Cortex of kidney (tissue), 1 donor: Measurements from ENCODE around the gene IRF9.

Experiments used
- DNase-seq: peaks from one replicate; lab custom pipeline; 2025; lab: John Stamatoyannopoulos, UW

The IRF9 gene, protein sequence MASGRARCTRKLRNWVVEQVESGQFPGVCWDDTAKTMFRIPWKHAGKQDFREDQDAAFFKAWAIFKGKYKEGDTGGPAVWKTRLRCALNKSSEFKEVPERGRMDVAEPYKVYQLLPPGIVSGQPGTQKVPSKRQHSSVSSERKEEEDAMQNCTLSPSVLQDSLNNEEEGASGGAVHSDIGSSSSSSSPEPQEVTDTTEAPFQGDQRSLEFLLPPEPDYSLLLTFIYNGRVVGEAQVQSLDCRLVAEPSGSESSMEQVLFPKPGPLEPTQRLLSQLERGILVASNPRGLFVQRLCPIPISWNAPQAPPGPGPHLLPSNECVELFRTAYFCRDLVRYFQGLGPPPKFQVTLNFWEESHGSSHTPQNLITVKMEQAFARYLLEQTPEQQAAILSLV

DNA sequence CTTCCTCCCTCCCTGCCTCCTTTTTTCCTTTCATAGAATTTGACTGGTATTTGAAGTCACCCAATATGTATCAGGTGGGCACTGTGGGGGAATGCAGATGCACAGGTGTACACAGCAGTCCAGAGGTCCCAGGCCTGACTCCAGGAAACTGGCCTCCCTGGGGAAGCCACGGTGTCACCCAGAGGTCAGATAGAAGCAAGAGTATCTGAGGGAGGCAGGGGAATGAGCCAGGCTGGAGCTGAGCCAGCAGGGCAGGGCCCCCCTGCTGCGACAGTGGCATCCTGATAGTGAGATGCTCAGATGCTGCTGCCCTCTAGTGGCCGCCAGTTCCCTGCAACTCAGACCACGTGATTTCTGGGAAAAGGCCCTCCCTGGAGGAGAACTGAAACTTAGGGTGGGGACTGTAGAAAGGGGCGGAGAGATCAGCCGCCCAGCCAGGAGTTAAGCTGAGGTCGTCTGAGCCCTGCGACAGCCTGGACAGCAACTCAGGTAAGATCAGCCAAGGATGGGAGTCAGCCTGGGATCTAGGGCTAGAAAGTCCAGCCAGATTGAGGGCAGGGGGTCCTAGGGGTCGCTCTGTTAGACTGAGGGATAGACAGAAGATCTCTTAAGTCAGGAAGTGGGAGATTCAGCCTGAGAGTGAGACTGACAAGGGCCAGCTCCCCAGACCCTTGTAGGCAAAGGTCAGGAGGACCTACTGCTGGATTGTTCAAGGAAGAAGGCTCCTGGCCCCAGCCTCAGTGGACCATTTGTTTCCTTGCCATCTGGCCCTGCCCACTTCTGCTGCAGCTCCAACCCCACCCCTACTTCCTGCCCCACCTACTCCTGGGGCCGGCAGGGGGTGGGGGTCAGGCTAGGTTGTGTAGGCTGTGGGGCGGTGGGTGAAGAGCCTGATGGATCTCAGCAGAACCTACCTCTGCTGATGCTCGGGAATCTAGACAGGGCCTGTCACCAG, at the start of gene IRF9:
Gene IRF9, plus strand, starts transcription at position 416 of the 955 bp plus-strand sequence. CDS start 880 bp downstream, outside the sequence.
- DNase-seq = peak; percentile 58

DNA sequence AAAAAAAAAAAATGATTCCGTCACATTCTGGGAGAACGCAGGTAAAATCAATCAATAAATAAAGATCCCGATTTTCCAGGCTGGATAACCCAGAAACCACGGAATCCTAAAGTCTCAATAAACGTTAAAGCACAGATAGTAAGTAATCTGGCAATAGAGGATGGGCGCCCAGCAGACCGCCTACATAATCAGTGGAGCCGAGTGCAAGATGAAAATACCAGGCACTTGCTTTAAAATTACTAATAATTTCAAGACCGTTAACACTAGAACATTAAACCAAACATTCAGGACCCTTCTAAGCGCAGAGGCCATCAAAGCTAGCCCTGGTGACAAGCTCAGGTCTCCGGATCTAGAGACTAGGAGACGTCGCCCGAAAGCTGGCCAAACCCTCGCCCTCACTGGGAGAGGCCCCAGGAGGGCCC, 47.7 kb upstream of the IRF9 start:
- DNase-seq = no peak

DNA sequence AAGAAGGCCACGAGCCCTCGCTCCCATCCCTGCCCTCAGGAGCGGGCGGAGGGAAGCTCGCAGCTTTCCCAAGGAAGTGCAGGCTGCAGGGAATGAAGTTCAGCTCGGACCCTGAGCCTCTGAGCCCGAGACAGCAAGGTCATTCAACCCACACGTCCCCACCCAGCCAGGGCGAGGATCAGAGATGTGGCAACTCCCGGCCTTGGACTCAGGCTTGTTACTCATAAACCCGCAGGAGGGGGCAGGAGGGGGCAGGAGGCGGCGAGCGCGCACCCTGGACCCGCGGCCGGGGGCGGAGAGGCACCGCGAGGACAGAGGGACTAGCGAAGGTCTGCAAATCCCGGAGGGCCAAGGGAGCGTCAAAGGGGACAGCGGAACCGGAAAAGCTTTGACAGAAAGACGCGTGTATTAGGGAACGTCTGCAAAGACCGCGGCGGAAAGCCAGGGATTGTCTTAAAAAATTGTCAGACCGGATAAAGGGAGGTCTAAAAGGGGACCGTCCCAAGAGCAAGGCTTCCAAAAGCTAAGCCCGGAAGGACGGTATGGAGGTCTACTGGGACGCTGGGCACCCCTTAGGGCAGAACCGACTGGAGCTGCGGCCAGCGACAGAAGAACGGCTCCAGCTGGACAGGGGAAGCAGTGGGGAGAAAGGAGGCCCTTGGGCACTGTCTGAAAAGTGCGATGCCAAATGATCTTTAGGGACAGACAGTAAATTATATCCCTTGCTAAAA, 47.1 kb upstream of the IRF9 start:
- DNase-seq = peak; percentile 65

DNA sequence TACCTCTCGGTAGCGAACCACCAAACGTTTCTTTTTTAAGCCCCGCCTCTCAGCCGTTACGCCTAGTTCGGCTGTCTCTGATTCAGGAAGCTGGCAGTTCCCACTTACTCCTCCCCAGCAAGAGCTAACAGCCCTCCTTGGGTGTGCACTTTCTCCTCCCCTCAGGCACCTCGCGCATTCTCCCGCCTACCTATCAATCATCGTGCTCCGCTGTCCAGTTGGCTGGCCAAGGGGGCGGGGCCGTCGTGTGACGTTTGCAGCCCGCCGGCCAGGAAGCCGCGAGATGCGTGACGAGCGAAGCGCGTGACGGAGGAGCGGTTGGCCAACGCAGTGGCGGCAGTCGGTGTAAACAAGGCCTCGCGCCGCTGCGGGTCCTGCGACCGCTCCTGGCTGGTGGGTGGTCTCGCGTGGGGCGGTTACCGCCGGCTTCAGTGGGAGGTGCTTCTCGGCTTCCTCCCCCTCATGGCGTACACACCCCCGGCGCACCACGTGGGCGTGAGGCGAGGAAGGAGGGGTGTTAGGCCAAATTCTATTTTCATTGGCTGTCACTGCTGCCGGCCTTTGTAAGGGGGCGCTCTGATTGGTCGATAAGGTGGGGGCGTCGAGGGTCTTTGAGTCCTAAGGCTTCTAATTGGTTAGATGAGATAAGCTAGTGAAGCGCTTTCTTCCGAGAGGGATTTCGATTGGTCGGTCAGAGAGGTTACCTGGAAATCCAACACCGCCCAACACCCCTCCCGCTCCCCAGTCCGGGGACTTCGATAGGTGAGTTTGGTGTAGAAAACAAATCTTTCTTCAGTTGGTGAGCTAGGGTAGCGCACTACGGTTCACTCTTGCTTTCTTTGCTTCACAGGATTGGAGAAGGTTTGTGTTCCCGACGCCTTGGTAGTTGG, 46.3 kb upstream of the IRF9 start, which contains the start of the genes DCAF11 and NRL:
Gene DCAF11, plus strand, starts transcription at position 246 of the 890 bp plus-strand sequence. CDS start 818 bp downstream, outside the sequence.
Gene NRL, minus strand, starts transcription at position 418 of the 890 bp plus-strand sequence. CDS start 32,101 bp downstream, outside the sequence.
- DNase-seq = no peak

DNA sequence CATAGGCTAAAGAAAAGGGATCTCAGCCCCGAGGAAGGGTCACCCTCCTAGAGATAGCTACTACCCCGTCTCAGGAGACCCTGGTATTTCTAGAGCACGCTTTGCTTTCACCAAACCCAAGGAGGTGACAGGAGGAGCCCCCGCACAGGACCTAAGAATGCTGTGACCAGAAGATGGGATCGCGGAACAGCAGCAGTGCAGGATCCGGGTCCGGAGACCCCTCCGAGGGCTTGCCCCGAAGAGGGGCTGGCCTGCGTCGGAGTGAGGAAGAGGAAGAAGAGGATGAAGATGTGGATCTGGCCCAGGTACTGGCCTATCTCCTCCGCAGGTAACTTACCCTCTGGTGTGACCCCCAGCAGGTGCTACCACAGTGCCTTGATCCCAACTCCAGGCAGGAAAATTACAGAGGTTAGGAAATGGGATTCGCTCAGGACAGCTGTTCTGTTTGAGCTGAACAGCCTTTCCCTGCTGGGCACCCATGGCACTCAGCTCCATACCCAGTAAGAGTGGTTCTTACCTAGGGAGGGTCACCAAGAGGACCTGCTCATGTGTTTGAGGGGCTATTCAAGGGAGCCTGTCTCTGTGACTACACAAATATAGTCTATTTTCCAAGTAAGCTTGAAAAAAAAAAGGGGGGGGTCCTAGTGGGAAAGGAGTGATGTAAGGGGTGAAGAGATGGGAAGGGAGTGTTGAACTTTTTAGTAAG, 45.5 kb upstream of the IRF9 start:
- no peak for DNase-seq

DNA sequence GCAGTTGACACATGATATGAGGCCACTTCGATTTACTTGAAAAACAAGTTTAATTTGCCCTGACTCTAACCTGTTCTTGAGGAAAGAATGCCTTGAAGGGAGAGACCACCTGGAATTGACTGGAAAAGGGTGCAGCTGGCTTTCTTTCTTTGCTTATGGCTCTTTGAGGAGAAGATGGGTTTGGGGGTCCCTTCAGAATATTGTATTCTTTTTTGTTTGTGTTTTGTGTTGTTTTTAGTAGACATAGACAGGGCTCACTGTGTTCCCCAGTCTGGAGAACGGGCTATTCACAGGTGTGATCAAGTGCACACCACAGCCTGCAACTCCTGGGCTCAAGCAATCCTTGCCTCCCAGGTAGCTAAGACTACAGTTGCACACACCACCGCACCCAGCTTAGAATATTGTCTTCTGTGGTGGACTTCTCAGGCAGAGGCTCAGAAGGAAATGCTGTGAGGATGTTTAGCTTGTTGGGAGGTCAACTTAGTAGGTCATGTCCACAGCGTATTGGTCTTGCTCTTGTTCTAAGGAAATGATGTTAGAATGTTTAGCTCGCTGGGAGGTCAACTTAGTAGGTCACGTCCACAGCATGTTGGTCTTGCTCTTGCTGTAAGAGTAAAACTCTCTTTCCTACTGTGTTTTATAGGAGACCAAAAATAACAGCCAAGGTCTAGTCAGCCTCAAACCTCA, 44.8 kb upstream of the IRF9 start:
- no peak for DNase-seq

DNA sequence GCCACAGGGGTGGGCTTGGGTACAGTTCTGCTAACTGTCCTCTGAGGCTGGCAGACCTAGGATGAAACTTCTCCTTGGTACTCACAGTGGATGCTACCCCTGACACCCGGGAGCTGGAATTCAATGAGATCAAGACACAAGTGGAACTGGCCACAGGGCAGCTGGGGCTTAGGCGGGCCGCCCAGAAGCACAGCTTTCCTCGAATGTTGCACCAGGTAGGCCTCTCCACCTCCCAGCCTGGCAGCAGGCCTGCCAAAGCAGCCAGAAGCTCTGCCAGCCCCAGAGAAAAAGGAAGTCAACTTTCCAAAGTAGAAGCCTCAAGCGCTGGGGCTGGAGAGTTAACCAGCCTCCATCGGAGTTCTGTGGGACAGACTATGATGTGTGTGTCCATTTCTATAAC, 43.9 kb upstream of the IRF9 start:
- DNase-seq = no peak

DNA sequence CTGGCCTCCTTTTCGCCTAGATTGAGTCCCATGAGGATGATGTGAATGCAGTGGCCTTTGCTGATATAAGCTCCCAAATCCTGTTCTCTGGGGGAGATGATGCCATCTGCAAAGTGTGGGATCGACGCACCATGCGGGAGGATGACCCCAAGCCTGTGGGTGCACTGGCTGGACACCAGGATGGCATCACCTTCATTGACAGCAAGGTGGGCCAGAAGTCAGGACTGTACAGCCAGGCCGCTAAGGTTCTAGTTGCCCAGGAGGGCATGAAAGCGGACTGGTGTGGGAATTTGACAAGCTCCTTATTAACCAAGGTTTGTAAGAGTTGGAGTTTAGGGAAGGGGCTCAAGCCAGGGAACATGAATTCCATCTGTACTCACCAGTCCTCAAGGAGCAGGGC, 41.4 kb upstream of the IRF9 start:
- no peak for DNase-seq

DNA sequence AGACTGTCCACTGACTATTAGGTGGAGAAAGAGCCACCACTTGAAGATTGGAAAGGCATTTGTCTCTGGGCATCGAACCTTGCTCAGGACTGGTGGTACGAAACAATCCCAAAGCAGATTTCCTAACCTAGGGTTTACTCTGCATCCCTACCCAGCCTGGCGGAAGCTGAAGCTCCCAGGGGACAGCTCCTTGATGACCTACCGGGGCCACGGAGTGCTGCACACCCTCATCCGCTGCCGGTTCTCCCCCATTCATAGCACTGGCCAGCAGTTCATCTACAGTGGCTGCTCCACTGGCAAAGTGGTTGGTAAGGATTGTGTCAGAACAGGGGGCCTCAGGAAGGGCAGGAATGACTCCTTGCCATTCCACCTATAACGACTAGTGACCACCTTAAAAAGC, 39.9 kb upstream of the IRF9 start:
- DNase-seq = no peak

DNA sequence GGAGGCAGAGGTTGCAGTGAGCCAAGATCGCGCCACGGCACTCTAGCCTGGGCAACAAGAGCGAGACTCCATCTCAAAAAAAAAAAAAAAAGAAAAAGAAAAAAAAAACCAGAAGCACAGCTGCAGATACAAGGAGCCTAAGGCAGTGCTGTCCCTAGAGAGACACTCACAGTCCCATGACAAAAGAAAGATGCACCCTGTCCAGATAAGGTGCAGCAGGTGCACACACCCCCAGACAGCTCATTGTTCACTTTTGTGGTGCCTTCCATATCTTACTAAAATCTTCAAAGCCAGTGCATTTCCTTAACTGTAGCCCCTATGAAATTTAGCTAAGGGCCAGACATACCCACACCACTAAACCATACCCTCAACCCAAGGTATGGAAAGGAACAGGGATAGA, 38.6 kb upstream of the IRF9 start:
- no peak for DNase-seq

DNA sequence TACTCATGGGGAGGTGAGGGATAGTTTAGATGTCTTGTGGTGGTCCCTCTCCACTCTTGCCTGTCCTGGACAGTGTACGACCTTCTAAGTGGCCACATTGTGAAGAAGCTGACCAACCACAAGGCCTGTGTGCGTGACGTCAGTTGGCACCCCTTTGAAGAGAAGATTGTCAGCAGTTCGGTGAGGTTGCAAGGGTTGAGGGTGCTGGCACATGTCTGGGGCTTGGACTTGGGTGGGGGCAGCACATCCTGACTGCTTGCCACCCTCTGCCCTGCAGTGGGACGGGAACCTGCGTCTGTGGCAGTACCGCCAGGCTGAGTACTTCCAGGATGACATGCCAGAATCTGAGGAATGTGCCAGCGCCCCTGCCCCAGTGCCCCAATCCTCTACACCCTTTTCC, 38.2 kb upstream of the IRF9 start:
- DNase-seq = no peak

DNA sequence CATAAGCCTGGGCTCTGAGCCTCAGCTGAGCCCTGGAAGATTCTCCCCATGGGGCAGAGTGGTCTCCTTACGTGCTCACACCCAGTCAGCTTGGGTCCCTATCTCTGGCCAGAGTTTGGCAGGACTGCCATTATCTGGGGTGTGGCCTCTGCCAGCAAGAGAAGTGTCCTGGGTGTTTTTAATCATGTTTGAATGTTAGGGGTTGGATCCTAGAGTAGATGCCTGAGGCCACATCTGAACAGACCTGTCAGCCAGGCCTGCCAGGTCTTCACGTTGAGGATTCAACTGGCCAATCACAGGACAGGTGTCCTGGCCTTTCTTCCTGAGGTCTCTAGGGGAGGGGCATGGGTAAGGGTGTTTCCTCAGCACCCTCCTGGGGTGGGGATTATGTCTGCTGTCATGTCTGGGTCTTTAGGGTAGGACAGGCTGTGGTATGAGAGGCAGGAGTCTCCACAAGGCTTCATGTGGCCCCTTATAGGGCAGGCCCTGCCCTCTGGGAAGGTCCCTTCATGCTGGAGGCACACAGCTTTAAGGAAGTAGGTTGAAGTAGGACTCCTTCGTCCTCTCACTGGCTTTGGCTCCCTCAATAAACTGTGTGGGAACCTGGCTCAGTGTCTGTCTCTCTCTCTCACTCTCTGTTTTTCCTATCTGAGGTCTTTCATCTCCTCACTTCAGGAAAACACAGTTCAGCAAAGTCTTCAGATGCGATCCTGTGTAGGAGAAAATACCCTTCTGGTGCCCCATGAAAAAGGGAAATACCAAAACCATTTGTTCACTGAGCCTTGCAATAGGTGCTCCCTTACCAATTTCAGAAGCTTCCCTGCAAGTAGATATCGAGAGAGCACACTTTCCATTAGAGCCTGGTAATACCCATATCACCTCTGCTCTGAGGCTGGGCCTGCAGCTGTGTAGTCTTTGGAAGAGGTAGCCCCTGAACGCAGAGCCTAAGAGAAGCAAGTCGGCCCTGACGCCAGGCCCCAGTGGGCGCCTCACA, 37.3 kb upstream of the IRF9 start:
- no peak for DNase-seq

DNA sequence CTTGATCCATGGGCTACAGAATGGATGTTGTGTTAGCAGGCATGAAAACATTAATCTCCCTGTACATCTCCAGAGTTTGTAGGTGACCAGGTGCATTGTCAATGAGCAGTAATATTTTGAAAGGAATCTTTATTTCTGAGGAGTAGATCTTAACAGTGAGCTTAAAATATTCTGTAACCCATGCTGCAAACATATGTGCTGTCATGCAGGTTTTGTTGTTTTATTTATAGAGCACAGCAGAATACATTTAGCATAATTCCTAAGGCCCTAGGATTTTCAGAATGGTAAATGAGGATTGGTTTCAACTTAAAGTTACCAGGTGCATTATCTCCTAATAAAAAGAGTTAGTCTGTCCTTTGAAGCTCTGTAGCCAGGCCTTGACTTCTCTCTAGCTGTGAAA, 34.1 kb upstream of the IRF9 start:
- DNase-seq = no peak

DNA sequence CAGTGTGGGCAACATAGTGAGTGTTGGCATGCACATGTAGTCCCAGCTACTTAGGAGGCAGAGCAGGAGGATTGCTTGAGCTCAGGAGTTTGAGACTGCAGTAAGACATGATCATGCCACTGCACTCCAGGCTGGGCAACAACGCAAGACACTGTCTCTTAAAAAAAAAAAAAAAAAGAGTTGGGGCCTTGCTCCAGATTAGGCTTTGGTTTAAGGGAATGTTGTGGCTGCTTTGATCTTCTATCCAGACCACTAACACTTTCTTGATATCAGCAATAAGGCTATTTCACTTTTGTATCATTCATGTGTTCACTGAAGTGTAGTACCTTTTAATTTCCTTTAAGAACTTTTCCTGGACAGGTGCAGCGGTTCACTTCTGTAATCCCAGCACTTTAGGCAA, 33.4 kb upstream of the IRF9 start:
- no peak for DNase-seq

DNA sequence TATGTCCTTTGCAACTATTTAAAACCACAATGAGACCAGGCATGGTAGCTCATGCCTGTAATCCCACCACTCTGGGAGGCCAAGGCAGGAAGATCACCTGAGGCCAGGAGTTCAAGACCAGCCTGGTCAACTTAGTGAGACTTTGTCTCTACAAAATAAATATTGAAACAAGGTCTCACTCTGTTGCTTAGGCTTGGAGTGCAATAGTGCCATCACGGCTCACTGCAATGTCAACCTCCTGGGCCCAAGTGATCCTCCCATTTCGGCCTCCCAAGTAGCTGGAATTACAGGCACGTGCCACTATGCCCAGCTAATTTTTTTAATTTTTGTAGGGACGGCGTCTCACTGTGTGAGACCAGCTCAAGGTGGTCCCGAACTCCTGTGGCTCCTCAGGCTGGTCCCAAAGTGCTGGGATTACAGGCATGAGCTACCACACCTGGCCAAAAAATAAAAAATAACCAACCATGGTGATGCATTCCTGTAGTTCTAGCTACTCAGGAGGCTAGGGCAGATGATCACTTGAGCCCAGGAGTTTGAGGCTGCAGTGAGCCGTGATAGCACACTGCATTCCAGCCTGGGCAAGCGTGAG, 31.6 kb upstream of the IRF9 start:
- no peak for DNase-seq

DNA sequence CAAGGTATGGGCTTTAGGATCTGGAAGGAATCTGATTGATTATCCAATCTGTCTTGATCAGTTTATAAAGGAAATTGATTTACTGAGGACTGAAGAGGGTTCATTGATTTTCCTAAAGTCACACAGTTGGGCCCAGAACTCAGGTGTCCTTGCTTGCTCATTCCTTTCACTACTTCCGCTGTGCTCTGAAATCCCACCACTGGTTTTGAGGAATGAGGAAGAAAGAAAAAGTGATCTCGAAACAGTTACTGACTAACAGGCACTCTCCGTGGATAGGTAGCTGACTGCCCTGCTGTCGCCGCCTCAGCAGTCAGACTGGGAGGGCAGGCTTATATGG, 30.7 kb upstream of the IRF9 start, which contains the start of gene FITM1:
Gene FITM1, plus strand, starts transcription at position 280 of the 337 bp plus-strand sequence. CDS start 905 bp downstream, outside the sequence.
- no peak for DNase-seq

DNA sequence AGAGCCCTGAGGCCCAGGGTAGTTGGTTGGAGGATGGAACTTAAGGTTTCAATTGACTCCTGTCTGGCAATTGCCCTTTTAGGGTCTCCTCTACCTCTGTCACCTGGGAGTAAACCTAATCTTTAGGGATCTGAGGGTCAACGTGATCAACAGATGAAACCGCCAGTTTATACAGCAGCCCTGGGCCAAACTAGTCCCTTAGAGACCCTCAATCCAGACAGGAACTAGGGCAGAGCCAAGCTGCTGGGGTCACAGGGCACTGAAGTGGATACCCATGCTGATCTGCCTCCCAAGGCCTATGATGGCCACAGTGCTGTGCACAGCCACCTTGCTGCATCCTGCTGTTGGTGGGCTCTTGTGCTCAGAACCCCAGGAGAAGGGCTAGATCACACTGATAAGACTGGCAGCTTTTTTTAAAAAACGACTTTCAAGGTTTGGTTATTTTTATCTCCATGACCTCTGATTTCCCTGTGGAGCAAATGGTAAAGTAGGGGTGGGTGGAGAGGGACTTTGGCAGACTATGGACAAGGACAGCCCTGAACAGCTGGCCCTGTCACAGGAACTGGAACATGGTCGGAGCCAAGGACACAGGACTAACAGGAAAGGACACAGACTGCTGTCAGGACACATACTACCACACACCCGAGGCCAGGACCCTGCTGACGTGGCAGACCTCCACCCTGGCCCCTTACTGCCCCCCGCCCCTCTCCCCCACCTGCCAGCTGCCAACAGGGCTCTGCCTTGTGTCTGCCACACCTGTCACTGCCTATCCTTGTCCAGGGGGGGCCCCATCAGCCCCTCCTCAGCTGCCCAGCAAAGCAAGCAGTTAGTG, 30.1 kb upstream of the IRF9 start:
- DNase-seq = no peak
